HepG2 (cell line): ENCODE measurements around the gene CTNND2. TPM values are rescaled to one million over a fixed set of nuclear protein-coding genes. Genes with fewer than 3 reads are reported as not detected.
A peak's percentile ranks its signal among the peaks of the same experiment; 100 is the strongest.

ENCODE experiments used
- ATAC-seq: fragments of 200-7000 bp; cut with Tn5 transposase; 3 replicates; pipeline ENCODE4 v1.9.1; 2020; ENCODE audit warnings: mild to moderate bottlenecking, moderate library complexity
- BruUV-seq: library from RNA; stranded (reverse); fragments of 400-500 nt; replicated peaks from 2 replicates; lab custom pipeline; 2021; lab: Mats Ljungman, UMichigan
- CTCF ChIA-PET: fragments of 300-600 bp; formaldehyde crosslinking; extraction: SDS; loops from one replicate; lab custom pipeline; 2021; ENCODE audit warnings: low total read pairs, inconsistent platforms, low intra/inter-chr PET ratio; lab: Yijun Ruan, JAX
- POLR2A ChIA-PET: fragments of 350-600 bp; sonication (Branson Sonifier 250); formaldehyde crosslinking; loops from one replicate; lab custom pipeline; 2020; ENCODE audit warnings: antibody characterized with exemption, inconsistent platforms; lab: Yijun Ruan, JAX
- DNase-seq: peaks from one replicate; pipeline ENCODE4 v3.0.0-alpha.2; 2015; ENCODE audit warnings: low spot score
- FAIRE-seq: peaks from 3 replicates; lab custom pipeline; 2011; peaks lifted over from hg19 to GRCh38; lab: Jason Lieb, UNC
- H2AFZ ChIP-seq: one replicate; pipeline ENCODE4 v1.6.1; 2011; ENCODE audit warnings: low read length, inconsistent platforms
- H3K27ac ChIP-seq: fragments of 300-600 bp; 3 replicates; pipeline ENCODE4 v1.8.0; 2011; ENCODE audit warnings: mixed run types, mild to moderate bottlenecking, mixed read lengths, low read length, inconsistent platforms; ENCODE audit not compliant: insufficient read depth; ENCODE audit errors: extremely low read length
- H3K27me3 ChIP-seq, 2 experiments: fragments of 200-600 bp in 1 of 2; 2 replicates in 1 of 2; 3 replicates in 1 of 2; pipeline versions ENCODE4 v1.6.0 to v1.8.0; 2011; ENCODE audit warnings: low read length in 2 of 2, mild to moderate bottlenecking in 2 of 2, moderate library complexity in 2 of 2, inconsistent platforms in 1 of 2; ENCODE audit not compliant: insufficient read depth in 2 of 2, control insufficient read depth in 1 of 2
- H3K36me3 ChIP-seq, 2 experiments: fragments of 200-600 bp in 1 of 2; replicated peaks in 1 of 2; 2 replicates in 1 of 2; 3 replicates in 1 of 2; pipeline versions ENCODE4 v1.5.1 to v1.8.0; 2011; ENCODE audit warnings: low read length in 2 of 2, inconsistent platforms in 1 of 2; ENCODE audit not compliant: insufficient read depth in 2 of 2, control insufficient read depth in 1 of 2
- H3K4me1 ChIP-seq: 2 replicates; pipeline ENCODE4 v1.5.1; 2012; ENCODE audit warnings: low read length, inconsistent platforms; ENCODE audit not compliant: insufficient read depth
- H3K4me2 ChIP-seq: 2 replicates; pipeline ENCODE4 v1.6.0; 2011; ENCODE audit warnings: low read depth, low read length, inconsistent platforms
- H3K4me3 ChIP-seq, 3 experiments: fragments of 200-600 bp in 1 of 3; sonication (generic), shearing (Covaris generic) in 1 of 3; replicated peaks in 1 of 3; 2 replicates each; pipeline ENCODE4 v1.5.1; 2011 to 2016; ENCODE audit warnings: low read length in 3 of 3, inconsistent platforms in 2 of 3, low read depth in 2 of 3, mild to moderate bottlenecking in 2 of 3, control low read depth in 1 of 3, mixed read lengths in 1 of 3; ENCODE audit not compliant: insufficient read depth in 1 of 3
- H3K79me2 ChIP-seq: one replicate; pipeline ENCODE4 v1.6.1; 2011; ENCODE audit warnings: low read length, inconsistent platforms; ENCODE audit not compliant: insufficient read depth
- H3K9ac ChIP-seq: 2 replicates; pipeline ENCODE4 v1.6.0; 2011; ENCODE audit warnings: mild to moderate bottlenecking, low read depth, low read length, inconsistent platforms; ENCODE audit not compliant: insufficient read depth
- H3K9me3 ChIP-seq: 2 replicates; pipeline ENCODE4 v1.5.1; 2012; ENCODE audit warnings: mild to moderate bottlenecking, low read length
- H4K20me1 ChIP-seq: 2 replicates; pipeline ENCODE4 v1.6.0; 2011; ENCODE audit warnings: inconsistent platforms, mild to moderate bottlenecking, low read length, moderate library complexity; ENCODE audit not compliant: insufficient read depth
- FOSL1 ChIP-seq: sonication (generic); formaldehyde crosslinking; IDR thresholded peaks from 2 replicates; pipeline ENCODE4 v1.9.0; 2021; ENCODE audit warnings: missing genetic modification reagents, borderline replicate concordance
- FOXK1 ChIP-seq: sonication (generic); formaldehyde crosslinking; IDR thresholded peaks from 2 replicates; pipeline ENCODE4 v1.4.0; 2020; ENCODE audit warnings: low read depth, missing genetic modification reagents, borderline replicate concordance
- KDM1A ChIP-seq: IDR thresholded peaks from 2 replicates; pipeline ENCODE4 v1.6.1; 2016; ENCODE audit warnings: missing compliant biosample characterization
- KDM3A ChIP-seq: IDR thresholded peaks from 2 replicates; pipeline ENCODE4 v1.6.1; 2018; ENCODE audit warnings: low read depth, missing compliant biosample characterization
- KDM5A ChIP-seq: fragments of 200-600 bp; sonication (generic); IDR thresholded peaks from 2 replicates; pipeline ENCODE4 v1.7.0; 2018; ENCODE audit warnings: antibody characterized with exemption, mild to moderate bottlenecking, low read length, borderline replicate concordance
- MNT ChIP-seq: fragments of 450-650 bp; IDR thresholded peaks from 2 replicates; pipeline ENCODE4 v1.6.1; 2016
- SAP130 ChIP-seq: IDR thresholded peaks from 2 replicates; pipeline ENCODE4 v1.6.1; 2016; ENCODE audit warnings: low read depth
- SP4 ChIP-seq: sonication (generic); formaldehyde crosslinking; IDR thresholded peaks from 2 replicates; pipeline ENCODE4 v1.8.1; 2023; ENCODE audit warnings: mild to moderate bottlenecking, missing genetic modification reagents
- ZFP36 ChIP-seq: fragments of 150-350 bp; IDR thresholded peaks from 2 replicates; pipeline ENCODE4 v1.6.1; 2018; ENCODE audit warnings: borderline replicate concordance, low read length, low read depth; ENCODE audit not compliant: partially characterized antibody
- ZKSCAN8 ChIP-seq: IDR thresholded peaks from 2 replicates; pipeline ENCODE4 v1.6.1; 2016; ENCODE audit warnings: borderline replicate concordance, missing genetic modification reagents, missing compliant biosample characterization
- ZNF513 ChIP-seq: sonication (generic); formaldehyde crosslinking; conservative IDR thresholded peaks from 2 replicates; pipeline ENCODE4 v1.5.0; 2020; ENCODE audit warnings: missing genetic modification reagents
- WGBS: methylation state at CpG from one replicate; pipeline ENCODE4 v1.1.6; 2017; ENCODE audit warnings: low lambda C conversion rate; 5-methylcytosine and 5-hydroxymethylcytosine counted together
- in situ Hi-C: cut with HindIII; loops from 2 replicates; pipeline ENCODE4 v1.10.0; 2017; ENCODE audit warnings: low pct_unique_long_range_greater_than_20kb; ENCODE audit not compliant: extremely low pct_ligation_motif_present
- intact Hi-C: fragments of 100-400 bp; cut with micrococcal nuclease; formaldehyde crosslinking; loops from one replicate; pipeline ENCODE4 v1.10.0; 2022; ENCODE audit not compliant: unreplicated experiment
- polyA plus RNA-seq, 8 experiments: library from polyadenylated mRNA; depleted of rRNA in 3 of 8; stranded (reverse) in 7 of 8; unstranded in 1 of 8; fragments of >200 nt; fragmentation: Illumina TruSeq in 4 of 8; extraction: Trizol in 4 of 8; gene quantifications; 2 replicates each; pipeline versions ENCODE4 v1.2.1 to v1.2.3, GENCODE V29; 2011 to 2016; ENCODE audit warnings: low read depth in 4 of 8, missing spikeins in 1 of 8, mixed read lengths in 1 of 8; ENCODE audit not compliant: insufficient read depth in 1 of 8
- total RNA-seq, 5 experiments: library from RNA; depleted of rRNA; stranded (reverse); fragments of >200 nt; fragmentation: Illumina TruSeq; extraction: Trizol; gene quantifications; 2 replicates each; pipeline ENCODE4 v1.2.3, GENCODE V29; 2016; ENCODE audit warnings: low read depth in 1 of 5

Gene CTNND2
- total and polyA plus RNA-seq, 2 of the 13 experiments (the other 11 are each of a cell fraction or from before 2014, with no cell fraction given) = not detected

GRCh38 chr5:11449217-11449616 lies 455.0 kb downstream of the CTNND2 start:
- POLR2A ChIA-PET = no interaction called here

GRCh38 chr5:11443831-11444230 lies 460.4 kb downstream of the CTNND2 start:
- no peak for DNase-seq
- POLR2A ChIA-PET = no interaction called here
- no peaks in the 10 kb centered on the region for H3K79me2 ChIP-seq
- TF ChIP-seq KDM5A = no peak
- TF ChIP-seq FOSL1 (CRISPR knock-in tag) = no peak
- no peak for TF ChIP-seq FOXK1 (CRISPR knock-in tag)
- no peak for TF ChIP-seq KDM1A
- TF ChIP-seq ZNF513 (CRISPR knock-in tag) = no peak
- no peak for TF ChIP-seq ZFP36
- TF ChIP-seq, all 625 proteins: peak for 0
- Histone ChIP-seq H3K27me3 (no peaks in the 10 kb centered on the region; a peak in 1 of 5 replicates), H2AFZ (no peak overlapping the region), H3K9me3 (no peaks in the 10 kb centered on the region), H4K20me1 (no peaks in the 10 kb centered on the region), H3K36me3 (no peaks in the 10 kb centered on the region), H3K27ac (no peak overlapping the region), H3K4me2 (no peak overlapping the region), H3K9ac (no peak overlapping the region), H3K4me1 (no peaks in the 10 kb centered on the region), H3K4me3 (no peak overlapping the region)
- BruUV-seq = no TSS peak
- ATAC-seq (no peak), FAIRE-seq (no peak)
- in situ Hi-C loops = no loop called here
- 0% methylated on average over 3 of the region's 3 CpGs for WGBS
- CTCF ChIA-PET = no interaction called here
- intact Hi-C loops = no loop called here

More at GRCh38 chr5:11449217-11449616, 455.0 kb downstream of the CTNND2 start:
- in situ Hi-C loops = no loop called here
- Histone ChIP-seq H4K20me1 (no peaks in the 10 kb centered on the region), H3K27ac (no peak overlapping the region), H3K4me3 (no peak overlapping the region), H2AFZ (no peak overlapping the region), H3K9ac (no peak overlapping the region), H3K4me1 (no peaks in the 10 kb centered on the region), H3K79me2 (no peaks in the 10 kb centered on the region), H3K9me3 (no peaks in the 10 kb centered on the region), H3K36me3 (no peaks in the 10 kb centered on the region), H3K4me2 (no peak overlapping the region), H3K27me3 (no peaks in the 10 kb centered on the region; a peak in 2 of 5 replicates)
- intact Hi-C loops = no loop called here
- 34% methylated on average over 4 of the region's 4 CpGs for WGBS
- ATAC-seq = no peak
- no TSS peak for BruUV-seq
- no peak for DNase-seq
- TF ChIP-seq ZKSCAN8 (CRISPR knock-in tag) = no peak
- no peak for TF ChIP-seq SP4
- no peak for TF ChIP-seq SAP130 (CRISPR knock-in tag)
- TF ChIP-seq MNT = peak; percentile 93
- no peak for TF ChIP-seq KDM3A (CRISPR knock-in tag)
- CTCF ChIA-PET = no interaction called here
- no peak for FAIRE-seq
